Upper lobe of left lung (tissue), 4 donors: Measurements from ENCODE around the gene PRDM8.

Experiments used
- CTCF ChIP-seq, 6 experiments: fragments of 450-650 bp in 4 of 6; fragments of 200-600 bp in 2 of 6; sonication (generic) in 2 of 6; IDR thresholded peaks; one replicate each; pipeline ENCODE4 v1.5.1; 2016 to 2019; ENCODE audit warnings: antibody characterized with exemption in 6 of 6
- EP300 ChIP-seq, 4 donors: sonication (generic); formaldehyde crosslinking; IDR thresholded peaks; one replicate each; pipeline ENCODE4 v1.5.1; 2017; ENCODE audit warnings: antibody characterized with exemption in 4 of 4, control low read depth in 2 of 4
- POLR2A ChIP-seq, 4 donors: fragments of 450-650 bp; IDR thresholded peaks; one replicate each; pipeline ENCODE4 v1.5.1; 2016 to 2017; ENCODE audit warnings: antibody characterized with exemption in 4 of 4, mild to moderate bottlenecking in 2 of 4

DNA sequence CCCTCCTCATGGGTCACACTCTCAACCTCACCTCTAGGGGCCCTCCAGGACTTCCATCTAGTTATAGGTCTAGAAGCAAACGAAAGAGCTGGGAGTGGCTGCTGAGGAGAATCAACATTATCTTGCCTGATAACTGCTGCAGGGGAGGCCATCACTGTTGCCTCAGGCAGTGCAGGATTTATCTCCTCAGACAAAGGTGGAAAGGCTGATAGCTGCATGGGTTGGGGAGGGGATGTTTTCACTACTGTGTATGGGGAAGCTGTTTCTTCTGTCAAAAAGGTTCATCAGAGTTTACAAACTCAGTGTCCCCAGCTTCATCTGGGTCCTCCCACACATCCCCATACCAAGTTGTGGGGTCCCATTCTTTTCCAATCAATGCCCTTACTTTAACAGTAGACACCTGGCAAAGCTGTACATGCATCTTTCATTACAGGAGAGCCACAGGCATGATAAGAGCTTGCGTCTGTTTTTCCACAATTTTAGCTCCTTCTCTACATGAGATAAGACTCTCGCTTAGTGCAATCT lies 17.6 kb upstream of the PRDM8 start:
- TF ChIP-seq CTCF (IDR thresholded peaks at IDR 0.05) (no peak), EP300 (IDR thresholded peaks at IDR 0.05) (no peak), POLR2A (IDR thresholded peaks at IDR 0.05) (no peak)
